Dedifferentiated amniotic fluid mesenchymal stem cell (primary cell): Measurements from ENCODE around the gene PRPF40A.

Experiments
- DNase-seq: peaks from one replicate; pipeline ENCODE4 v3.0.0-alpha.2; 2016; ENCODE audit errors: extremely low spot score

The PRPF40A gene

GRCh38 chr2:152620208-152620607 is 97.1 kb downstream of the PRPF40A start:
- no peak for DNase-seq

GRCh38 chr2:152618193-152618564 is 99.1 kb downstream of the PRPF40A start:
- DNase-seq = no peak

GRCh38 chr2:152617456-152618192 is 99.6 kb downstream of the PRPF40A start:
- no peak for DNase-seq

DNA sequence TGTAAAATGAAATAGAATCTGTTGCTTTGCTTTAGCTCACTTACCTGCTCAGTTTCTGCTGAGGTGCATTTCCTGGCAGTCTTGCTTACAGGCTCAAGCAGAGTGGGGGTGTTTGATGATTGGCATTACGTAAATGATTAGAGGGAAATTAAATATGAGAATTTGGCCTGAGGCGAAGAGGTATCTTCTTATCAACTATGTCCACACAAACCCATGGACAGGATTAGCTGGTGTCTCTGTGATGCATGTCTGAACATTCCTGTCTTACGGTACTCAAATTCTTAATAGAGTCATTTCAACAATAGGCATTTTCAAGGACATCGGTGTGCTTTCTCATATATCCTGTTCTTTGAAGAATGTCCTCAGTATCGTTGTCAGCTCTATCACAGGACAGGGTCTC is 102.1 kb downstream of the PRPF40A start:
- no peak for DNase-seq

- DNase-seq = no peak
Measured at GRCh38 chr2:152613235-152613634, 104.0 kb downstream of the PRPF40A start.

DNA sequence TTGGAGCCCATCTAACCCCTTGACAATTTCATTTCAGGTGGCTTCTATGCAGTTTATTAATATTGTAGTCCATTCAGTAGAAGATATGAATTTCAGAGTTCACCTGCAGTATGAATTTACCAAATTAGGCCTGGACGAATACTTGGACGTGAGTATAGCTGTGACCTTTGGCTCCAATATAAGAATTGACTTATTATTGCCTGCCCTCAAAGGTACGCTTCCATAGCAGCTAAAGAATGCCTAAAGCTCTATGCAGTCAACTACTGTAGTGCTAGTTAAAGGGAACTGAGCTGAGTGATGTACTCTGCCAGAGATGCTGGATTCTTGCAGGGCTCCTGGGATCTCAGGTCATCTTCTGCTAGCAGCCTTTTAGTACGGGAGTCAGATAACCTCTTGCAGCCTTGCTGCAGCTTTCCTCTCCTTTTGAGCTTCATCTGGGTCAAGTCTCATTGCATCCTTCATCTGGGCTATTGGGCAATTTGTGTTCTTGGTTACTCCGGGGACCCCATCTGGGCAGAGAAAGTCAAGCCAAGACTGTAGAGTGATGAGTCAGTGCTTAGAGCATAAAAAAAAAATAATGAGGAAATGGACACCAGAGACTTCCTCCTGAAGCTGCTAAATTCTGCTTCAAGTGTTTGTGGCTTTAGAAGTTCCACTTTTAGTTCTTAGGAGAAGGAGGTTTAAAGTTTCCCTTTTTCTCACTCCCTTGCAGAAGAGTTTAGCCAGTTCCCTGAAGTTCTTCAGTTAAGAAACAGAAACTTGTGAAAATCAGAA is 105.6 kb downstream of the PRPF40A start:
- DNase-seq = peak; percentile 36

- DNase-seq = no peak
Measured at GRCh38 chr2:152609699-152610098, 107.6 kb downstream of the PRPF40A start.

DNA sequence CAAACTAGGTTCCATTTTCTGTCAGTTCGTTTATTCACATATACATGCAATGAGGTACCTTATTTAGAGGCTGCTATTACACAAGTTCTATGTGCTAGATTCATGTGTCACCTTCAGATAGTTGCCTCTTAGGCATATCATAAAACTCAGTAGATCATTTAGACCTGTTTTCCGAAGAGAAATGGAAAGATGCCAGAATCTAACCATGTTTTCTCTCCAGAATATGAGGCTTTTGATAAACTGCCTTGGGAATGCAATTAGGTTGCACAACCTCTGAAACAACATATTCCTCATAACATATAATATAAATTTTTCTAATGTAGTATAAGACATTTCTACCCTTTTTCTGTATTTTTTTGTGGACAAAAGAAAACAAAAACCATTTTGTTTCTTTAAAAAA is 108.1 kb downstream of the PRPF40A start:
- no peak for DNase-seq

GRCh38 chr2:152607793-152608300 is 109.4 kb downstream of the PRPF40A start:
- DNase-seq = no peak

- DNase-seq = no peak
Measured at GRCh38 chr2:152606941-152607340, 110.3 kb downstream of the PRPF40A start.

- no peak for DNase-seq
Measured at GRCh38 chr2:152606081-152606480, 111.2 kb downstream of the PRPF40A start.

DNA sequence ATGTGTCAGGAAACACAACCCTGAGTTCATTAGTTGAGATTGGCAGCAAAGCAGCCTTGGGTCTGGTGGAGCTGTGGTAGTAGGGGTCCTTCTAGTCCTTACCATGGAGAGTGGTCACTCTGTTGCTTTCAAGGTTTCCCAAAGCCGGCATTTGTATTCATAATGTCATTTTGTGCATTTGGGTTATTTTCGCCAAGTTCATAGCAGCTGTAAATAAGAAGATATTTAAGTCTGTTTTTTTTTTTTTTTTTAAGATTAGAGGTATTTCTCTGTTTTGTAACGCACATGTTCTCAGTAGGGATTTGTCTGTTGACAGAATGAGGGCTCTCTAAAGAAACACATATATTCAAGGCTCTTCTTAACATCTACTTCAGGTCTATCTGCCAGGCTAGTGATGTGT is 114.1 kb downstream of the PRPF40A start:
- DNase-seq = no peak

- no peak for DNase-seq
Measured at GRCh38 chr2:152602750-152603149, 114.5 kb downstream of the PRPF40A start.
